Tibial nerve (tissue), 4 donors: ENCODE data around the gene CCDC126.

Source experiments
- EP300 ChIP-seq, 2 donors: sonication (generic); formaldehyde crosslinking; IDR thresholded peaks; one replicate each; pipeline ENCODE4 v1.6.1; 2017; ENCODE audit warnings: antibody characterized with exemption in 2 of 2, mild to moderate bottlenecking in 1 of 2
- POLR2A ChIP-seq, 2 donors: fragments of 450-650 bp; IDR thresholded peaks; one replicate each; pipeline ENCODE4 v1.6.1; 2017; ENCODE audit warnings: antibody characterized with exemption in 2 of 2, mild to moderate bottlenecking in 2 of 2, moderate library complexity in 2 of 2
- TF ChIP-seq, protein P1 (sequence below), 5 experiments: fragments of 200-600 bp in 3 of 5; fragments of 450-650 bp in 2 of 5; sonication (generic) in 3 of 5; IDR thresholded peaks; one replicate each; pipeline ENCODE4 v1.5.1; 2016 to 2019; ENCODE audit warnings: antibody characterized with exemption in 5 of 5, mild to moderate bottlenecking in 3 of 5, moderate library complexity in 2 of 5

- TF ChIP-seq, protein P1, sequence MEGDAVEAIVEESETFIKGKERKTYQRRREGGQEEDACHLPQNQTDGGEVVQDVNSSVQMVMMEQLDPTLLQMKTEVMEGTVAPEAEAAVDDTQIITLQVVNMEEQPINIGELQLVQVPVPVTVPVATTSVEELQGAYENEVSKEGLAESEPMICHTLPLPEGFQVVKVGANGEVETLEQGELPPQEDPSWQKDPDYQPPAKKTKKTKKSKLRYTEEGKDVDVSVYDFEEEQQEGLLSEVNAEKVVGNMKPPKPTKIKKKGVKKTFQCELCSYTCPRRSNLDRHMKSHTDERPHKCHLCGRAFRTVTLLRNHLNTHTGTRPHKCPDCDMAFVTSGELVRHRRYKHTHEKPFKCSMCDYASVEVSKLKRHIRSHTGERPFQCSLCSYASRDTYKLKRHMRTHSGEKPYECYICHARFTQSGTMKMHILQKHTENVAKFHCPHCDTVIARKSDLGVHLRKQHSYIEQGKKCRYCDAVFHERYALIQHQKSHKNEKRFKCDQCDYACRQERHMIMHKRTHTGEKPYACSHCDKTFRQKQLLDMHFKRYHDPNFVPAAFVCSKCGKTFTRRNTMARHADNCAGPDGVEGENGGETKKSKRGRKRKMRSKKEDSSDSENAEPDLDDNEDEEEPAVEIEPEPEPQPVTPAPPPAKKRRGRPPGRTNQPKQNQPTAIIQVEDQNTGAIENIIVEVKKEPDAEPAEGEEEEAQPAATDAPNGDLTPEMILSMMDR (IDR thresholded peaks at IDR 0.05), result no peak
- no peak for TF ChIP-seq EP300 (IDR thresholded peaks at IDR 0.05)
- no peak for TF ChIP-seq POLR2A (IDR thresholded peaks at IDR 0.05)
Measured at GRCh38 chr7:23691320-23691719, 94.1 kb downstream of the CCDC126 start.
